ENCODE measurements around the gene COL1A1.

COL1A1 gene

DNA sequence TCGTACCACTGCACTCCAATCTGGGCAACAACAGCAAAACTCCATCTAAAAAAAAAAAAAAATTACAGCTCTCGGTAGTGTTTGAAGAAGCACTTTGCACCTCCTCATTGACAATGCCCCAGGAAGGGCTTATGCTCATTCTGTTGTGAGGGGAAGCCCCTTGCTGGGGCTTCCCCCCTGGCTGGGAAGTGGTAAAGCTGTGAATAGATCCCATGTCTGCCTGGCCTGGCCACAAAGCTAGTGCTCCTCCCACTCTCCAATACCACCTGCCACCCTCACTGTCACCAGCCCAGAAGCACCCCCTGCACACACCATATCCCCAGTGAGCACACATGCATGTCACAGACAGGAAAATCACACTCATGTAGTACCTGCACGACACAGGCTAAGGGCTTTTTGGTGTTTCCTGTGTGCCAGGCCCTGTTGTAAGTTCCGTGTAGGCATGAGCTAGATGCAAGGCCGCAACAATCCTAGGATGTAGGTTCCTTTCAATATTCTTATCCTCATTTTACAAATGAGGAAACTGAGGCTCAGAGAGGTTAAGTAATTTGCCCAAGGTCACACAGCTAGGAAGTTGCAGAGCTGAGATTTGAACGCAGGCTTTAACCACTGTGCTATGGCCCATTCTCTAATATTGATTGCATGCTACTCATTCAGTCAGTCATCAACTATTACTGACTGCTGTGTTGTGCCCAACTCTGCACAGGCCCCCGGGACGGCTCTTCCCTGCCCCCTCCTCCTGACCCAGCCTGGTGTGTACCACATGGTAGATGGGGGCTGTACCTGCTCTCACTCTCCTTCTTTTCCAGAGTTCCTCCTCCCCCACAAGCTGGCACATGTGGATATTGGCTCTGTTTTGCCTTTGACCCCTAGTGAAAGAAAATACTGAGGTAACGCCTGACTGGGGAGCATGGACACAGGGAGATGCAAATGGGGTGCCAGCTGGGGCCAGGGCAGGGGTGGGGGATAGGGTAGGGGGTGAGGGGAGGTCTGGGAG lies 11.9 kb upstream of the COL1A1 start:
- DNase-seq (ENCODE audit: low spot score): no peak

DNA sequence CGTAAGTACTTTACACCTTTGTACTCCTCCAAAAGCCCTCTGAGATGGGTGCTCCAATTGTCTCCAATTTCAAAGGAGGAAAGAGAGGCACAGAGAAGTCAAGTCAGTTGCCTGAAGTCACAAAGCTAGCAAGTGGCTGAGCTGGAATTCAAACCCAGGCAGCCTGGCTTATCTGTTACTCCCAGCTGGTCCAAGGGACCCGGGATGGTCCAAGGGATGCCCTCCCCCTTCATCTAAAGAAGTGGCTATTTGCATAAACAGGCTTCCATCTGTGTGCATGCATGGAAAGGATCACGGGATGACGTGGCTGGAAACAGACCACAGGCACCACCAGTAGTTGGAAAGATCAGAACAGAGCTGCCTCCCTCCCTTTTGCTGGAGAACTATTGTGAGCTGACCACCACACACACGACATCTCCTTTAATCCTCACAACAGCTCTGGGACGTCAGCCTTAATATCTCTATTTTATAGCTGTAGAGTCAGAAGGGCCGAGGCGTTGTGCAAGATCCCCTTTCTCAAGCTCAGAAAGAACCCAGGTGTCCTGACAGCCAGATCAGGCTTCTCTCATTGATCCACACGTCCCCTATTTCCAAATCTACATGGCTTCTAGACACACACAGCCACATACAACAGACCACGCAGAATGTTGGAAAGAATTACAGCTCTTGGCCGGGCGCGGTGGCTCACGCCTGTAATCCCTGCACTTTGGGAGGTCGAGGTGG lies 10.9 kb upstream of the COL1A1 start:
- DNase-seq (ENCODE audit: low spot score): no peak

DNA sequence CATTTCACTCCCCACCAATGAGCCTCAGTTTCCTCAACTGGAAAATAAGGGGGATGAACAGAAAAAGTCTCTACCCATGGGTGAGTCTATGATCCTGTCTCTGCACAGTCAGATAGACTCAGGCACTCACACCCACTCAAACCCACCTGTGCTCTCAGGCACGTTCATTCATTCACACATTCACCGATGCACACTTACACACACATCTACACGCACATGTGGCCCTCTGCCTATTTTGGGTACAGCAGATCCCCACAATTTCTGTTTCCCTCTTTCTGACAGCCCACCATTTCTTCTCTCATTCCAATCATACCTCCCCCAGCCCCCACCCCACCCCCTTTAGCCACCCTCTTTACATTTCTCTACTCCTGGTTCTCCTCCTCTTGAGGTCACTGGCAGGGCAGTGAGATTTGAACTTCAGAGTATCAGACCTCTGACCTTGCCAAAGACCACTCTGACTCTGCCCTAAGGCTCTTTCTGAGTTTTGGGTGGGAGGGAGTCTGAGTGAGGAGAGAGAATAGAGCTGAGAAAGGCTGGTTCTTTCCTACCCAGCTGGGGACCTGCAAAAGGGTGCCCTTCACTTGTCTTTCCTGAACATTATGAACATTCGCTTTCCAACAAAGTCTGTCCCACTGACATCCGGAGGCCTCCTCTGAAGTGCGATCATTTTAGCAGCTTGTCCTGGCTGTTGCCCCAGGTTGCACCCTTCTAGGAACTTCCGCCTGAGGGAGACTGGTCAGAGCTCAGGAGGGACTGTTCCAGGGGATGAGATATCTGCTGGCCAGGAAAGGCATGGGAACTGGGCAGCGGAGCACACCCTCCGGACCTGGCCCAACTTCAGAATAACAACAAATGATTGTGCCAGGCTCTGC lies 10.1 kb upstream of the COL1A1 start:
- DNase-seq (ENCODE audit: low spot score): no peak

DNA sequence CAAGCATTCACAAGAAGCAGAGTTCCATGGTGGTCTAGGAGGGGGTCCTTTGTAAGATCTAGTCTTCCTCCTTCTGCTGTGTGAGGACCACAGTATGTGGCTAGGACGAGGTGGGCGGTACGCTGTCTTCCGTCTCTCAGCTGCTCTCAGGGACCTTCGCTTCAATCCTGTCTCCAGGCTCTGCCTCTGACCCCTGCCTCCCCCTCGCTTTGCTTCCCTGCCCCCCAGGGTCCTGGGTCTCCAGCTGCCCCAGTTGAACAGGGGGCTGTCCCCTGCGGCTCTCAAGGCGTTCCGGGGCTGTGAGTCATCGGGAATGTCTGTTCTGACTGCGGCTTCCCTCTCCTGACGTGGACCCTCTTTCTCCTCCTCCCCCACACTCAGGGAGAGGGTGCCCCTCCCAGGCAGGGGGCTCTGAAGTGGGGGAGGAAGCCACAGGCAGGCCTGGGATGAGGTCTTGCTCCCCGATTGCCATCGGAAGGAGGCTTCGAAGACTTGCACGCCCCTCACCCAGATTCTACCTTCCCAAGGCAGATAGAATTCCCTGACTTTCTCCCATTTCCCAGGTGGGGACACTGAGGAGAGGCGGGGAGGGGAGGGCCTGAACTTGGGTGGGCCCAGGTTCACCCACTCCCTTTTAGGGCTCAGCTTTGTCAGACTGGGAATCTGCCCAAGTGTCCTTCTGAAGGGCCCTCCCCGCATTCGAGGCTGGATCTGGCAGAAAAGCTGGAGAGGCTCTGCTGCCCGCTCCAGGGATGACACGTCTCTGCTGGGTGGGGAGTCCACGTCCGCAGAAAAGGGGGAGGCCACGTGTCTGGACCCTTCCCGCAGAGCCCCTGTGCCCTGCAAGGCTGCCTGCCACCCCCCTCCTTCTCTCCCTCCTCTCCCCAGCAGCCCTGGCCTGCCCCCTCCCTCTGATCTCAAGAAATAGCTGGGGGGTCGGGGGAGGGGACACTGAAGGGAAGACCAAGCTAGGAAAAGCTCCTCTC lies 9.1 kb upstream of the COL1A1 start:
- DNase-seq (ENCODE audit: low spot score): peak; percentile 86

DNA sequence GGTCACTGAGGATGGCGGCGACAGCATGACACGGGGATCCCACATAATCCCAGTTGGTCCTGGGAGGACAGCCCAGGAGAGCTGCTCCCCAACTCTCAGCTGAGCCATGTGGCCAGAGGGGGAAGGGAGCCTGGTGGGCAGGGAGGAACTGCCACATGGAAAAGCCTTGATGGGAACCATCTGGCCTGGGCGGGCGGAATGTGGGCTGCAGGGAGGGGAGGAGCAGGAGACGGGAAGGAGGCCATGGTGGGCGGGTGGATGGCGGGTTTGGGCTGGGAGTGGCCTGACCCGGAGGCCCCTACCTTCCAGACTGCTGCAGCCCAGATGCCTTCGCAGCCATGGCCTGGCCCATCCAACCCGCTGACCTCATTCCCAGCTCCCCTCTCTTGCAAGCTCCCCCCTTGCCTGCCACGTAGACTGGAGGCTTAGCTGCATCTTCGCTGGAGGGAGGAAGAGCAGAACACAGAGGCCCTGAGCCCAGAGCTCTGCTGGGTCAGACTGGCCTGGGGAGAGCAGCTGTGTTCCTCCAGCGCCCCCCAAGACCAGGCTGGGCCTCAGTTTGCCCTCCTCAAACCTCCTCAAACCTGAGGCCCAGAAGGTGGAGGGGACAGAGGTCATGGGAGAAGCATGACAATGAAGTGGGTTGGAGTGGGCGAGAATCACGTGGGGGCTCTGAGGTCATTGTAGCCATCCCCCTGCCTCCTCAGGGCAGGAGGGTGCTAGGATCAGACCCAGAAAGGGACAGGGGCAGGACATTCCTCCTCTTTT lies 8.2 kb upstream of the COL1A1 start:
- peak; percentile 93 for DNase-seq (ENCODE audit: low spot score)

DNA sequence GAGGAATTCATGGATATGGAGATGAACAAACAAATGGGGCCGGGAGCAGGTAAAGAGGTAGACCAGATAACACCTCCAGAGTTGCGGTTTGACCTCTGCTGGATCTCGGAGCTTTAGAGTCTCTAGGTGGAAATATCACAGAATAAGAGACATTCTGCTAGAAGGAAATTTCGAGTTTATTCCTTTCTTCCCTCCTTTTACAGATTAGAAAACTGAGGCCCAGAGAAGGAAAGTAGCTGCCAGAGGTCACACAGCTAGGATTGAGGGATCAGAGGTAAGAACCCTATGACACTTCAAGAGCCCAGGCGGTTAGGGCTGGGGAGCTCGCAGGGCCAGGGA lies 7.7 kb upstream of the COL1A1 start:
- DNase-seq (ENCODE audit: low spot score): no peak

DNA sequence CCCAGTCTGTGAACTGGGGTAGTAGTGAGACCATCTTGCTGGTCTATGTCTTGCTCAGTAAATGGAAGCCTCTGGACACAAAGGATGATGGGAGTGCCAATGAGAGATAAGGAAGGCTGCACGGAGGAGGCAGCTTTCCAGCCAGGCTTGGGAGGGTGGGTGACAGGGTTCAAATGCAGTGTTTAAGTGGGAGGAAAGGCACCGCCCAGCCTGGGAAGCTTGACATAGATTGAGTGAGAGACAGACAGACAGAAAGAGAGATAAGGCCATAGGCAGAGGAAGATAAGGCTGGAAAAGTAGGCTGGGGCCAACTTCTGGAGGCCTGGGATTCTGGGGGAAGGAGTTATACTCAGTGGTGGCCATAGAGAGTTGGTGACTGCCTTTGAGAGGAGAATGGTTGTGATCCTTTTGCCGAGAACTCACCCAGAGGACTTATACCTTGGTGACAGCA lies 7.2 kb upstream of the COL1A1 start:
- no peak for DNase-seq (ENCODE audit: low spot score)

DNA sequence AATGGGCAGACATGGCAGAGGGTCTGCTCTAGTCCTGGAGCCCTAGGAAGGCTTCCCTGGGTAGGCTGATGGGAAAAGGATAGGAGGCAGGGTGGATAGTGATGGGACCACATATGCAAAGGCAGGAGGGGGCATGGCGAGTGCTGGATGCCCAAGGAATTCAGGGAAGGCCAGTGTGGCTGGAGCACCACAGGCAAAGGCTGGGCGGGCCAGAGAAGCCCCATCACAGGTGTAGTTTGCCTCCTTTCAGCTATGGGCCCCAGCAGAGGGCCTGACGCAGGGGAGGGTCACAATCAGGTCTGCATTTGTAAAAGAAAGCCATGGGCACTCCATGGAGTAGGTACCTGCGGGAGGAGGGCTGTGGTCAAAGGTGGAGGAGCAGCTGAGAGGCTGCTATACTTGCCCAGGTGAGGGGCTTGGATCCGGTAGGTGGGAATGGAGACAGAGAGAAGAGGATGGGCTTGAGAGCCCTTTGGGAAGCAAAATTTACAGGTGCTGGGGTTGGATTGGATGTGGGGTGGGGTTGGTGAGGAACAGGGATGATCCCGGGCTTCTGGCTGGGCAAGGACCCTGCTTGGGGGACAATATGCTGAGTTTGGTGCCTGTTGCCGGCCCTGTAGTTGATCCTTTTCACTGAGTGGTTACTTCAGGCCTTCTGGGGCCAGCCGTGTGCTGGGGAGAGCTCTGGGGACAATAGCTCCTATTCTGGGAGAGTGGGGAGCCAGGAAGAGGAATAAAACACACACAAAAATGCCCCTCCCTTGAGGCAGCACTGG lies 6.5 kb upstream of the COL1A1 start:
- no peak for DNase-seq (ENCODE audit: low spot score)

DNA sequence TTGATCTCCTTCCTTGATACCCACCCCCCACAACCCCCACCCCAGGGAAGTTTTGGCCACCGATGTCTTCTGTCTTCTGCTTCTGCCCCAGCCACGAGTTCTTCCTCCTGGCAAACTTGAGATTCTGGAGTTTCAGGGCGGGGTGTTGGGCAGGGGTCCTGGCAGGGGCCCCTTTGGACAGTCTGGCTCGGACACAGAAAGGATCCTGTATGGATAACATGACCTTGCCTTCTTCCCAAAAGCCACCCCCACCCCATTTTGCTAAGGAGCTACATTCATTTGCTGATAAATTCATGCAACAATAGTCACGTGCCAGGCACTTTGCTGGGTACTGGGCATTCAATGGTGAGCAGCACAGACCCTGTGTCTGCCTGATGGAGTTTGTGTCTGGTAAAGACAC lies 5.9 kb upstream of the COL1A1 start:
- DNase-seq (ENCODE audit: low spot score): no peak

DNA sequence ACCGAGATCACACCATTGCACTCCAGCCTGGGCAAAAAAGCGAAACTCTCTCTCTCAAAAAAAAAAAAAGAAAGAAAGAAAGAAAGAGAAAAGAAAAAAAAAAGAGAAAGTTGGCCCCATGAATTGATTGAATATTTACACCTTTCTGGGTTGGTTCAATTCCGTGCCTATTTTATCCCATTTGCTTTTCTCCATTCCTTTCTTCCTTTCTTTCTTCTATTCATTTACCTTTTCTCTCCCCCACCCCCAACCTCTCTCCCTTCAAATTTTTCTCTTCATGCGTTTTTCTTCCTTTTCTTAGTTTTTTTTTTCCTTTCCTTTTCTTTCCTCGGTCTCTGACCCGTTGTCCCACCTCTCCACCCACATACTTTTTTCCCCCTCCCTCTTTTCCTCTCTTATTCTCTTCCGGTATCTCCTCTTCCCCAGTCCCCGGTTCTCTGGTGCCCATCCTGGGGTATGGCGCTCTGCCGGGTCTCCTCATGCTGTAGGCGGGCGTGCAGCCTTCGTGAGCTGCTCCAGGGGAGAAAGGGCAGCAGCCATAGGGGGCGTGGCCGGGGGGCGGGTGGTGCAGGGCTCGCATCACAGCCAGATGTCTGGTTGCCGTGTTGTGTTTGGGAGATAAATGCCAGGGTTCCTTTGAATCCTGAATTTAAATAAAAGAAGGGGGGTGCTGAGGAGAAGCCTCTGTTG lies 5.3 kb upstream of the COL1A1 start:
- DNase-seq (ENCODE audit: low spot score): no peak

DNA sequence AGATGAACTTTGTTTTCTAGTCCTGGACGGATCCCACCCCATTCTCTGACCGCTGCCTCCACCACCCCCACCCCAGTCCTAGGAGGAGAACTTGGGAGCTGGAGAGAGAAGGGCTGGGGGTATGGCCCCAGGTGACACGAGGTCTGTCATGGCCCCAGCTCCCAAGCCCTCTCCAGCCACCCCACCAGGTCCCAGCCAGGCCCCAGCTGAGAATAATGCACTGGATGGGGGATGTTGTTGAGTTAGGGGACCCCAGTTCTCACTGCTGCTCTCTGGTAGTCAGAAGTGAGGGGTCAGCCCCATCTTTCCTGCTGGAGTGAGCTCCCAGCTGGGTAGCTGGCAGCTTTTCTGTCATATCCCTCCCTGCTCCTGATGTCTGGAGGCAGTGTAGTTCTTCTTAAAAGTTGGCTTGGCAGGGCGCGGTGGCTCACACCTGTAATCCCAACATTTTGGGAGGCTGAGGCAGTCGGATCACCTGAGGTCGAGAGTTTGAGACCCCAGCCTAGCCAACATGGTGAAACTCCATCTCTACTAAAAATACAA lies 4.6 kb upstream of the COL1A1 start:
- DNase-seq (ENCODE audit: low spot score): no peak

DNA sequence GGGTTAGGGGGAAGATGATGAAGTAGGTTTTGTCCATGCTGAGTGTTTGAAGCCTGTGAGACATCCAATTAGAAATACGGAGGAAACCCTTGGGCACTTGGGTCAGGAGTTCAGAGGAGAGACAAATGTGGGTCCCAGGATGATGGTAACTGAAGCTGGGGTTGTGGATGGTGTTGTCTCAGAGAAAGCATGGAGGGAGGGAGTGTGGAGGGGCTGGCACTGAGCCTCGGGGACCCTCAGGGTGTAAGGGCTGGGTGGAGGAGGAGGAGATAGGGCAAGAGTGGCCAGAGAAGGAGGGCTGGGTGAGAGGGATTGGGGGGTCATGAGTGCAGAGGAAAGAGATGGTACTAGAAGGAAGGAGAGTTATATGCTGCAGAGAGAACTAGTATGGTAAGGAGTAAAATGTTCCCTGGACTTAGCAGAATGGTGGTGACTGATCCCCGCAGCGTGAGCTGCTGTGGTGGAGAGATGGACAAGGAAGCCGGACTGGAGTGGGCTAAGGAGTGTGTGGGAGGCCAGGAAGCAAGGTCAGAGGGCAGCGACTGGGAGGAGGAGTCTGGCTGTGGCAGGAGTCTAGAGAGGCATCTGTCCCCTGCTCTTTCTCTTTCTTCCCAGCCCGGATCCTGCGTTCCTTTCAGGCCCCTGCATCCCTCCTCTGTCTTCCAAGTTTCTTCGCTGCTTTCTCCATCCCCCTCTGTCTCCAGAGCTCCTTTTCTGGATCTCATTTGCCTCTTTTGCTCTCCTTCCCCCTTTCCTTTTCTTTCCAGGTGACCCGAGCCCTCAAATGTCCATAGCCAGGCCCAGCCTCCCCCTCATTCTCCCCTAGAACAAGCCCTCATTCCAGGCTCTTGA lies 3.9 kb upstream of the COL1A1 start:
- no peak for DNase-seq (ENCODE audit: low spot score)

DNA sequence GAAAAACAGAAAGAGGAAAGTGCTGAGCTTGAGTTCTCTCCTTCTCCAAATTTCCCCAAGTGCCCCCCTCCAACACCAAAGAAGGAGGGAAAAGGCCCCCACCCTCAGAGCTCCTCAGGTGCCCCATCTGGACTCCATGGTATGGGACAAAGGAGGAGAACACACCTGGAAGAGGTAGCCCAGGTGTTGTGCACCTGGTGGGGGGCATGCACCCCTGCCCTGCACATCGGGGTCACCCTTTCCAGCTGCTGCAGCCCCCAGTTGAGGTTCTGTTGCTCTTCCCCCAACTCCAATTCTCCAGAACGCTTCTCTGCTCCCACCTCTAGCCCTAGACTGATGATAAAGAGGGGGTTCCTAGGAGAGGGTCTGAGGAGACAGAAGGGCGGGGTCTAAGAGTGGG lies 3.0 kb upstream of the COL1A1 start:
- DNase-seq (ENCODE audit: low spot score): no peak

DNA sequence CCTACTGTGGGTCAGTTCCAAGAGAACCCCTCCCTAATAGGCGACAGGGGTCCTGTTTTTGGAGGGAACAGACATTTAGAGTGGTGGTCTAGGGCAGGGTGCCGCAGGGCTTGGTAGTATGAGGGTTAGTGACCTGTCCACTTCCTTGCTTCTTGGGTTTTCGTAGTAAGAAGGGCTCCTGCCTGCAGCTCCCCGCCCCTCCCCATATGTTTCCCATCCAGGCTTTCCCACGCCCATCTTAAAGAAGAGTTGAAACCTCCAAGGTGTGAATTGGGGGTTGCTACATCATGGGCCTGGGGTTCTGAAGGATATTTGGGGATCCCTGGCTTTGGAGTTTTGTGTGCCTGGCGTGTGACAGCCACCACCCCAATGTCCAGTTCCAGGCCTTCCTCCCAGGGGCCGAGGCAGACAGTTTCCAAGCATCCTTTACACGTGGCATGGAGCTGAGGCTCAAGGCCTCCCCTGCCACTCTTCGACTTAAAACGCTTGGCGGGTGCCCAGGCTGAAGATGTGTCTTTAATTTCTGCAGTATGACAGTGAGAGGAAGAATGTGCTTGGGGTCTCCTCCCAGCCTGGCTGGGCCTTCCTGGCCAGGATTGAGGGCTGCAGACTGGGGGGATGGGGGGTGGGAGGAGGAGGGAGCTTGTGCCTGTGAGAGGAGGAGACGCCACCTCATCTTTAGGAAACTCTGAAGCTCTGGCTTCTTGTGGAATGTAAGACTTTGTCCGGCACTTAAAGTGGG lies 2.3 kb upstream of the COL1A1 start:
- peak; percentile 74 for DNase-seq (ENCODE audit: low spot score)

DNA sequence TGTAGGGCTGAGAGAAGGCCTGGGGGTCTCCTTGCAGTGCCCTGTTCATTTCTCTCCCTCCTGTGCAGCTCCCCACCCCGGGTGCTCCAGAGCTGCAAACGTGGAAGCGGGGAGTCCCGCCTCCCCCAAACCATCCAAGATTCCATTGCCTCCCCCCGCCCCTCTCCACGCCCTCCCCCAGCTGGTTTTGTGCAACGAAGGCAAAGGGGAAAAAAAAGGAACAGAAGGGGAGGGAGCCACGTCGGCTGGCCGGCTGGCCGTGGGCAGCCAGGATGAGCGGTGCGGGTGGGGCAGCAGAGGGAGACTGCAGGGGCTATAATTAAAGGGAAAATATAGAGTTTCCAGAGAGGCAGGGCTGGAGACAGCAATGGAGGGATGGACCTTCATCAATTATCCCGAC lies 1.7 kb upstream of the COL1A1 start:
- no peak for DNase-seq (ENCODE audit: low spot score)

DNA sequence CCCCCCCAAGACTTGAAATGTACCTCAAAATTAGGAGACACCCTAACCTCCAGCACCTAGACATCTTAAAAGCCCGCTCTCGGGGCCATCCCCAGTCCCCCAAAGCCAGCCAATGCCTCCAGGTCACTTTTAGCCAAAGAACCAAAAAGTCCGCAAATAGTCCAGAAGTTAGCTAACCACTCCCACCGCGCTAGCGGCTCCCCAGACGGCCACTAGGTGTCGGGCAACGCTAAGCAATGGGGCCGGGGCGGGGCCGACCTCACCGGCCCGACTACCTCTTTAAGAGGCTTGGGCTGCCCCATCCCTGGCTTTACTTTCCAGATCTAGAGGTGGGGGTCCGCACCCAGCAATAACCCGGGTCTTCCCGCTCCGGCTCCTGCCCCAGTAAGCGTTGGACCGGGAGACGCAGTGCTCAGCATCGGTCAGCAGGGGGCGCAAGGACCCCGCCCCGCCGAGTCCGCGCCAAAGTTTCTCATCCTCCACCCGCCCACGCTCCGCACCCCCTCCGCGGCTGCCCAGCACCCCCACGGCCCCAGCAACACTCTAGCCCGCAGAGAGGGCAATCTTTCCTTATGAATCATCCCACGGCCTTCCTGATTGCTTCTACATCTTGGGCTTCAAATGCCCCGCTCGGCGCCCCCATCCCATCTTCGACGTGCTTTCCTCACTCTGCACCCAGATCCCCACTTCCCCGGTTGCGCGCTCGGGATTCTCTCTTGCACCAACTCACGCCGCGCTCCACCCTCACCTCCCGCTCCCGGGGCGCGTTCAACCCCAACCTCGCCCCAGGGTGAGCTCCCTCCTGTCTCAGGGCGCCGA lies 765 bp downstream of the COL1A1 start:
- peak; percentile 75 for DNase-seq (ENCODE audit: low spot score)

Measured in AG08396 (cell line).